Activated CD4-positive, CD25-positive, alpha-beta regulatory T cell (primary cell): ENCODE measurements around the gene S100A7.
A peak's percentile ranks its signal among the peaks of the same experiment; 100 is the strongest.
"Not testable (repeated sequence)": the region's sequence is repeated elsewhere in the genome, so short reads cannot be mapped to it uniquely, and the experiment has no call there.

Source experiments
- DNase-seq, 4 experiments: peaks; one replicate each; lab custom pipeline; 2025; lab: John Stamatoyannopoulos, UW

S100A7 gene

GRCh38 chr1:153431002-153431401, 29.4 kb downstream of the S100A7 start:
- DNase-seq, result no peak

GRCh38 chr1:153430561-153430960, 29.9 kb downstream of the S100A7 start:
- no peak for DNase-seq

- no peak for DNase-seq
These were observed 30.3 kb downstream of the S100A7 start for GRCh38 chr1:153430166-153430553.

- DNase-seq, result no peak
These were observed 30.9 kb downstream of the S100A7 start for GRCh38 chr1:153429266-153430165.

GRCh38 chr1:153428791-153429190, 31.7 kb downstream of the S100A7 start:
- no peak for DNase-seq

- DNase-seq, result no peak
These were observed 32.3 kb downstream of the S100A7 start for GRCh38 chr1:153428073-153428638.

GRCh38 chr1:153426809-153427208, 33.6 kb downstream of the S100A7 start:
- DNase-seq, result no peak

GRCh38 chr1:153422450-153423068, 37.9 kb downstream of the S100A7 start:
- peak; percentile 7 to 47 (median 10) for DNase-seq

GRCh38 chr1:153420306-153420705, 40.1 kb downstream of the S100A7 start:
- no peak for DNase-seq

- not testable (repeated sequence) for DNase-seq
These were observed 41.0 kb downstream of the S100A7 start for GRCh38 chr1:153419436-153419793.

GRCh38 chr1:153418758-153419435, 41.6 kb downstream of the S100A7 start:
- not testable (repeated sequence) for DNase-seq

- no peak for DNase-seq
These were observed 43.1 kb downstream of the S100A7 start for GRCh38 chr1:153417136-153417888.

- DNase-seq, result no peak
These were observed 44.4 kb downstream of the S100A7 start, which contains the start of gene S100A7A for GRCh38 chr1:153415850-153416570. Gene S100A7A (plus strand): TSS chr1:153416520. CDS start chr1:153418083, 1,563 bp downstream.

GRCh38 chr1:153413961-153414360, 46.5 kb downstream of the S100A7 start:
- DNase-seq, result not testable (repeated sequence)
